NCI-H2081 treated with DMSO at 0.1 percent for 48 hours (cell line): ENCODE results near the gene CDH13.

Source experiments
- DNase-seq: peaks from one replicate; lab custom pipeline; 2025; lab: John Stamatoyannopoulos, UW

The CDH13 gene

GRCh38 chr16:82748026-82748425 lies 121.3 kb downstream of the CDH13 start:
- peak; percentile 53 for DNase-seq

DNA sequence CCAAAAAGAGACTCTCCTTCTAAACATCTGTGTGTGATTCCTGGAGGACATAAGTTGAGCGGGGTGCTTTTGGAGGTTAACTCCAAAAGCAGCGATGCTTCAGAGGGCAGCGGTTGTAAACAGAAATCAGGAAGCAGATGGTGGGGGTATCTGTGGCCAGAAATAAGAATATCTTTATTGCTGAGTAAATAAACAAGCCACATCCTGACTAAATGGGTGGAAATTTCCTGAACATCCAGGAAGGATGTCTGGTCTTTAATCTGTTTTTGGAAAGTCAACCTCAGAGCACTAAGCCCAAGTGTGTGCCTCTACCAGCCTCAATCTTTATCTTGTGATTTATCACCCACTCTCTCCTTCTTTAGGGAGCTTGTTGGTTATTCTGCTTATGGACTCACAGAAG lies 123.3 kb downstream of the CDH13 start:
- no peak for DNase-seq

GRCh38 chr16:82751020-82751419 lies 124.3 kb downstream of the CDH13 start:
- no peak for DNase-seq

- DNase-seq, result no peak
These were observed 125.4 kb downstream of the CDH13 start for GRCh38 chr16:82752172-82752571.

GRCh38 chr16:82753821-82754220 lies 127.1 kb downstream of the CDH13 start:
- no peak for DNase-seq

DNA sequence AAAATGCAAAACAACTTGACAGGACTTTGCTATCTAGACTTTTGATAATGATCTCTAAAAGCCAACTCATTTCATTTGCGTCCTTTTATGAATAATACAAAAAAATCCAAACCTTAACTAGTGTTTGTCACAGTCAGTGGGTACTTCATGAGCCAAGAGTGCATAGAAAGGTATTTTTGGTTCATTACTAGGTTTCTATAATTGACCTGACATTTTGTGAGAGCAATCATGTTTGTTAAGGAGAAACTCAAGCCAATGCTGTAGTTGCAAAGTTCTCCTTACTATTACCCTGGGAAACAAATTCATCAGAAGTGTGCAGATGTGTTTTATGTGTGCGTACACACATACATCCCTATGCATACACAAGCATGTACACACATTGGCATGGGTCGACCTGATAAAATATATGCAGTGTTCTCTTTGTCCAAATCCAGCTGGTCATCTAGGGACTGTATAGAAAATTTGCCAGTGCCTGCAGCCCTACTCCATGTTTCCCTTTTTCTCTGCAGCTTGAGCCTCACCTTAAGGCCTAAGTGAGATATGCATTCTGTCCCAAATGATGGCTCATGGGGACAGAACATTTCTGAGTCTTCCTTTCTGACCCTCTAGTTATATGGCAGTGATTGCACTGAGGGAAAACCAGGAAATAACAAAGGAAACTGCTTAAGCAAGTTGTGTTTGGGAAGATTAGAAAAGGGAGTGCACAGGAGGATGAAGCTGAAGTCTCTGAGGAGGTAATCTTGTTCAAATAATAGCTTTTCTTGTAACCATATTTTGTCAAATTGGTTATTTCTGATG lies 128.1 kb downstream of the CDH13 start:
- DNase-seq, result no peak

- DNase-seq, result no peak
These were observed 129.0 kb downstream of the CDH13 start for GRCh38 chr16:82755570-82756282.

- no peak for DNase-seq
These were observed 129.5 kb downstream of the CDH13 start for GRCh38 chr16:82756283-82756599.

DNA sequence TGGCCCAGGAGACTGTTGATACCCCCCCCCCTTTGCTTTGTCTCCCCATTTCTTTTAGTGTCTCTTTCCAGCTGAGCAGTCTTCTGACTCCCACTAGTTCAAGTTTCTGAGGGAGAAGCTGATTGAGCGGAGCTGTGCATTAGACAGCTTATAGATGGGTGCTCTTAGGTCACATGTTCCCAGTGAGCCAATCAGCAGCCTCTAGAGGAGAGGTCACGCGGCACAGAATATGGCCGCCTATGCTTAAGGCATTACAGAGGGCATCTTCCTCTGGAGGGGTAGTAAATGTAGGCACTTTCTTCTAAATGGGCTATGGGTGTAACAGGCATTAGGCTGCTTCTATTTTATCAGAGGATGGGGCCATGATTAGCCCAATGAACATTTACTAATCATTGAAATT lies 131.6 kb downstream of the CDH13 start:
- no peak for DNase-seq

DNA sequence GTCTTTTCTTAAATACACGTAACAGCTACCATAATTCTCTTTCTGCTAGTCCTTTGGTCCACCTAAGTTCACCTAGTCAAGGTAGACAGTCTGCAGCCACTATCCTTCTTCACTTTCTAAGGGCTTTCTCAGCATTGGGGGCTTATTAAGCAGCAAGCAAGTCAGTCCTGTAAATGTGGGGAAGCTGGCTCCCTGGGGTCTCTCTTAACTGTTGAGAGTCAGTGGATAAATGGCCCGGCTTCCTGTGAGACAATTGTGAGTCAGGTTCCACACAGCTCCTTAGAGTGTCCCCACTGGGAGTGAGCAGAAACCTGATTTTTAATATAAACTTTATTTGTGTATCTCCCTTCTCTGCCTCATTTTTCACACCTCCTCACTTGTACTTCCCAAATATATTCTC lies 132.1 kb downstream of the CDH13 start:
- no peak for DNase-seq

- no peak for DNase-seq
These were observed 134.5 kb downstream of the CDH13 start for GRCh38 chr16:82761236-82761635.

GRCh38 chr16:82761858-82762257 lies 135.1 kb downstream of the CDH13 start:
- DNase-seq, result no peak

DNA sequence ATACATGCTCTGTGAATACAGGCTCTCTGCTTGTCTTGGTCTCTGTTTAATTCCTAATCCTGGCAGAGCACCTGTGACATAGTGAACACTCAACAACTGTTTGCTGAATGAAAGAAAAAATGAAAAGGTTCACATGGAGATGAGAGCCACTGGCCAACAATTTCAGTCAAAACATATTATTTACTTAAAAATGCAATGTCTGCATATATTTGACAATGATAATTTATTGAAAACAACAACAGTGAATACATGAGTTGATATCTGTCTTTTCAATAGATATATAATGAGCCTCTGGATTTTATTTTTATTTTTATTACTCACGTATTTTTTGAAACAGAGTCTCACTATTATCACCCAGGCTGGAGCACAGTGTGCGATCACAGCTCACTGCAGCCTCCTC lies 136.6 kb downstream of the CDH13 start:
- no peak for DNase-seq

GRCh38 chr16:82767198-82767597 lies 140.4 kb downstream of the CDH13 start:
- no peak for DNase-seq

GRCh38 chr16:82767808-82768207 lies 141.0 kb downstream of the CDH13 start:
- DNase-seq, result no peak

DNA sequence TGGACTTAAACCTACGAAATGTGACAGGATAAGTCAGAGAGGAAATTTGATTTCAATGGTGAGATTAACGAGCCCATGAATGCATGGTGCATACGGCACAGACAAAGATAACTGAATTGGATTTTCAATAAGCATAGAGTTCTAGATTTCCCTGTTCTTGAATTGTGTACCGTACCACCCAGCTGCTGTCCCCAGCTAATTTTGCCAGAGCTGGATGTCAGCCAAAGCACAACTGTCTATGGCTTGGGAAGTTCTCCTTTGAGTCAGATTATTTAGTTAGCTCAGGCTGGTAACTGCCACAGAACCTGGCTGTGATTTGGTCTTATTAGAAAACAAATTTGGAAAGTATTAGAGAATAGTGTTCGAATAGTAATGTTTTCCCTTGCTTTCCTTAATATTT lies 143.1 kb downstream of the CDH13 start:
- no peak for DNase-seq

- DNase-seq, result no peak
These were observed 145.4 kb downstream of the CDH13 start for GRCh38 chr16:82772215-82772614.

DNA sequence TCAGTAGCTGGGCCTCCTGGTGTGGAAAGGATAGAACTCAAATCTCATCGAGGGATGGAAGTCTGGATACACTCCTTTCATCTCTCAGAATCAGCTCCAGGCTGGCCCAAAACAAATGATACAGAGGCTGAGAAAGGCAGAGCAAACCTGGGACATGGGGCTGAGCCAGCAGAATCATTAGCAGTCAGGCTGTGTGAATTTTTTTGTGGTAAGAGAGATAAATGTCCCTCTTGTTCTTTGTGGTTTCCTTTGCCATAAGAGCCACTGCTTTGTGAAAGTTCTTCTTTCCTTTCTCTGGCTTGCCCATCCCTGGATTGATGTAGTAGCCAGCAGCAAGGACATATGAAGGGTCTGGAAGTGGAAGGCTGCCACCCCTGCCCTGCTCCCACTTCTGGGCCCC lies 146.2 kb downstream of the CDH13 start:
- no peak for DNase-seq

DNA sequence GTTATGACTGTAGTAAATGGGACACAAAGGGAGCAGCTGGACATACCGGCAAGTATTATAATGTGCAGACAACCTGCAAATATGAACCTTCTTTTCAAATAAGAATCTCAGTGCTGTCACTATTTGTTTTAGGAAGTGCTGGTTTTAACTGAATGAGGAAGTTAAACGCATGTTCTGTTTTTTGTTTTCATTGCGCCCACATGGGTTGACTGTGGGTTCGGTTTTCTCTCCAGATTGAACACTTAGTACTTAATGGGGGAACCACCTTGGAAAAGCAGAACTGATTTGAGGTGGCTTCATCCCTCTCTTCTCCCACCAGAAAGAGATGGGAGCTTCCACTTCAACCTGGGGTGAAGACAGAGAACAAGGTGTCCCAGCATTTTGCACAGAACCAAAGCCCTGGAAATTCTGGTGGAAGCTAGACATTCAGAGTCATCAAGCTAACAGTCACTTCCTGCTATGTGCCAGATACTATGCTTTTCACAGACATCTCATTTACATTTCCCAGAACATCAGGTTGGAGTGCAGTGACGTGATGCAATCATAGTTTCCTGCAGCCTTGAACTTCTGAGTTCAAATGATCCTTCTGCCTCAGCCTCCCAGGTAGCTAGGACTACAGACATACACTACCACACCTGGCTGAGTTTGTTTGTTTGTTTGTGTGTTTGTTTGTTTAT lies 149.8 kb downstream of the CDH13 start:
- DNase-seq, result no peak

DNA sequence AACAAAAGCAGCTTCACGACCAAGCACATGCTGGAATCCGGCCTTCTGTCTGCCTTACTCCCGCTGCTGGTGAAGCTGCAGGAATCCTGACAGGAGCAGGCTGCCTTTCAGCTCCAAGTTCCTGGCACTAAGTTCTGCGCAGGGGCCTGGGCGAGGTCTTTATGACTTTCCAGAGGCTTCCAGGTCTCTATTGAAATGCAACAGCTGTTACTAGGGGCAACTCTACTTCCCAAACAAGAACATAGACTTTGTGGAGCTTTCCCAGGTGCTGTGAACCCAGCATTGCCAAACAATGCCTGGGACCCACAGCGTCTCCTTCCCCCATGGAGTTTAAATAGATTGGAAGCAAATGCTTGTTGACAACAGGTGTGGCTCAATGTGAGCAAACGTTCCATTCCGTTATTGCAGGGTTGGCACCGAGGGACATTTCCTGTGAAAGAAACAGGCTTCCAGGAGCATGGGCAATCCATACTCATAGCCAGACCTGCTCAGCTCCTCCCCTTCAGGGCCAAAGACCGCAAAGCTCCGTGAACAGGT lies 156.0 kb downstream of the CDH13 start:
- DNase-seq, result peak; percentile 40

DNA sequence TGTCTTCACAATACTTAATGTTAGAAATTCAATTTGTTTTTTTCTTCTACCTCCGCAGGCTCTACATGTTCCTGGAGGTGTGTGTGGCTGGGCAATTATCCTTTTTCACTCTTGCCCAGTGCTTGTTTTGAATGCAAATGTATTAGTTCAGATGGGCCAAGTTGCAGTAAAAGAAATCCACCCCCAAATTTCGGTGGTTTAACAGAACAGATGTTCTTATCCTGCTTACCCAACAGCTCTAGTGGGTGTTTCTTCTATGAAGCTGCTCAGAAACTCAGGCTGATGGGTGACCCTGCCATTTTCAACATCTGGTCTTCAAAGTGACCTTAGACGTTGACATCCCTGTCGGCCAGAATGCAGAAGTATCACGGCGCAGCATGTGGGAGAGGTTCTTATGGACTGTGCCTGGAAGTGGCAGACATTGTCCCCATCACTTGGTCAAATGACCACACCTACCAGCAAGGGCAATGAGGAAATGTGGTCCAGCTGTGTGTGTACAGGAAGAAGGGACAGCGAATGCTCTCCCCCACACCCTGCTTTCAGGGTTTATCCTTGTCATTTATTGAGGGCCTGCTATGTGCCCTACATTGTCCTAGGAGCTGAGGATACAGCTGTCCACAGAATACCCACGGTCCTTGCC lies 157.3 kb downstream of the CDH13 start:
- DNase-seq, result no peak

DNA sequence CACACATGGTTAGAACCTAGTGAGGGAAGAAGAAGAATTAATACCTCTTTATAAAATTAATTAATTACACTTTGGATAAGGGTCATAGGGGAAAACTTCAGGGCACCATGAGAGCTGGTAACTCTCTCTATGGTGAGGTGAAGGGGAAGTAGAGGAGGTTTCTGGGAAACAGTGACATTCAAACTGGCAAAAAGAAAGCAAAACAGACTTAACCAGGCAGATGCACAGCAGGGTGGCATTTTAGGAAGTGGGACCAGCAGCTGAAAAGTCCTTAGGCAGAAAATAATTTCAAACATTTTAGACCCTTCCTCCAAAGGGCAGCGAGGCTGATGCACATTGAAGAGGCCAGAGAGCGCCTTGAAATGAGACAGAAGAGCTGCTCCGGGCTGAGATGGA lies 157.8 kb downstream of the CDH13 start:
- no peak for DNase-seq
